Measurements from ENCODE around the gene MAMLD1. TPM values are rescaled to one million over a fixed set of nuclear protein-coding genes. Genes with fewer than 3 reads are reported as not detected.

MAMLD1 gene
- polyA plus RNA-seq, 1 donor (not counting 4 experiments of a cell fraction or from before 2014, with no cell fraction given) = 0.98 TPM

GRCh38 chrX:150465326-150465725 lies 102.2 kb downstream of the MAMLD1 start:
- H4K20me1 ChIP-seq (ENCODE audit: control insufficient read depth, extremely low read depth, insufficient read depth, low read length) = no peaks in the 10 kb centered on the region
- no peak overlapping the region for H2AFZ ChIP-seq (ENCODE audit: control insufficient read depth, low read length)
- H3K9ac ChIP-seq (ENCODE audit: control insufficient read depth, extremely low read depth, insufficient read depth, low read length) = no peak overlapping the region
- no peaks in the 10 kb centered on the region for H3K9me1 ChIP-seq (ENCODE audit: control insufficient read depth, extremely low read depth, insufficient read depth, low read length)
- H3K4me1 ChIP-seq (ENCODE audit: control insufficient read depth, extremely low read depth, insufficient read depth, low read length) = no peaks in the 10 kb centered on the region
- H3K36me3 ChIP-seq (ENCODE audit: control insufficient read depth in 2 of 2, extremely low read depth in 1 of 2, insufficient read depth in 2 of 2, low read length in 2 of 2) = no peaks in the 10 kb centered on the region
- H3K27me3 ChIP-seq (ENCODE audit: control insufficient read depth, extremely low read depth, insufficient read depth, low read length) = no peaks in the 10 kb centered on the region
- H3K9me3 ChIP-seq (ENCODE audit: control insufficient read depth, low read depth, low read length) = no peaks in the 10 kb centered on the region
- H3K79me2 ChIP-seq (ENCODE audit: control insufficient read depth, insufficient read depth, low read length) = no peaks in the 10 kb centered on the region
- TF ChIP-seq, protein P1, sequence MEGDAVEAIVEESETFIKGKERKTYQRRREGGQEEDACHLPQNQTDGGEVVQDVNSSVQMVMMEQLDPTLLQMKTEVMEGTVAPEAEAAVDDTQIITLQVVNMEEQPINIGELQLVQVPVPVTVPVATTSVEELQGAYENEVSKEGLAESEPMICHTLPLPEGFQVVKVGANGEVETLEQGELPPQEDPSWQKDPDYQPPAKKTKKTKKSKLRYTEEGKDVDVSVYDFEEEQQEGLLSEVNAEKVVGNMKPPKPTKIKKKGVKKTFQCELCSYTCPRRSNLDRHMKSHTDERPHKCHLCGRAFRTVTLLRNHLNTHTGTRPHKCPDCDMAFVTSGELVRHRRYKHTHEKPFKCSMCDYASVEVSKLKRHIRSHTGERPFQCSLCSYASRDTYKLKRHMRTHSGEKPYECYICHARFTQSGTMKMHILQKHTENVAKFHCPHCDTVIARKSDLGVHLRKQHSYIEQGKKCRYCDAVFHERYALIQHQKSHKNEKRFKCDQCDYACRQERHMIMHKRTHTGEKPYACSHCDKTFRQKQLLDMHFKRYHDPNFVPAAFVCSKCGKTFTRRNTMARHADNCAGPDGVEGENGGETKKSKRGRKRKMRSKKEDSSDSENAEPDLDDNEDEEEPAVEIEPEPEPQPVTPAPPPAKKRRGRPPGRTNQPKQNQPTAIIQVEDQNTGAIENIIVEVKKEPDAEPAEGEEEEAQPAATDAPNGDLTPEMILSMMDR (optimal IDR thresholded peaks at IDR 0.05 in 1 of 3, IDR thresholded peaks at IDR 0.05 in 1 of 3, conservative IDR thresholded peaks at IDR 0.05 in 1 of 3; ENCODE audit: extremely low read depth in 1 of 3, insufficient read depth in 2 of 3, low read length in 3 of 3) = no peak
- TF ChIP-seq EZH2 (IDR thresholded peaks at IDR 0.05; ENCODE audit: low read length) = no peak
- no peak for DNase-seq (ENCODE audit: low read depth, low spot score)
- no peak overlapping the region for H3K4me3 ChIP-seq (ENCODE audit: control insufficient read depth in 2 of 3, extremely low read depth in 1 of 3, insufficient read depth in 2 of 3, low read depth in 1 of 3, low read length in 3 of 3)
- no peak overlapping the region for H3K4me2 ChIP-seq (ENCODE audit: control insufficient read depth, extremely low read depth, insufficient read depth, low read depth, low read length)
- no peak for FAIRE-seq
- dilution Hi-C loops (cut with MboI; ENCODE audit: extremely low pct_ligation_motif_present, low sequenced_read_pairs) = no loop called here
- no peak overlapping the region for H3K27ac ChIP-seq (ENCODE audit: control insufficient read depth, insufficient read depth, low read length)

DNA sequence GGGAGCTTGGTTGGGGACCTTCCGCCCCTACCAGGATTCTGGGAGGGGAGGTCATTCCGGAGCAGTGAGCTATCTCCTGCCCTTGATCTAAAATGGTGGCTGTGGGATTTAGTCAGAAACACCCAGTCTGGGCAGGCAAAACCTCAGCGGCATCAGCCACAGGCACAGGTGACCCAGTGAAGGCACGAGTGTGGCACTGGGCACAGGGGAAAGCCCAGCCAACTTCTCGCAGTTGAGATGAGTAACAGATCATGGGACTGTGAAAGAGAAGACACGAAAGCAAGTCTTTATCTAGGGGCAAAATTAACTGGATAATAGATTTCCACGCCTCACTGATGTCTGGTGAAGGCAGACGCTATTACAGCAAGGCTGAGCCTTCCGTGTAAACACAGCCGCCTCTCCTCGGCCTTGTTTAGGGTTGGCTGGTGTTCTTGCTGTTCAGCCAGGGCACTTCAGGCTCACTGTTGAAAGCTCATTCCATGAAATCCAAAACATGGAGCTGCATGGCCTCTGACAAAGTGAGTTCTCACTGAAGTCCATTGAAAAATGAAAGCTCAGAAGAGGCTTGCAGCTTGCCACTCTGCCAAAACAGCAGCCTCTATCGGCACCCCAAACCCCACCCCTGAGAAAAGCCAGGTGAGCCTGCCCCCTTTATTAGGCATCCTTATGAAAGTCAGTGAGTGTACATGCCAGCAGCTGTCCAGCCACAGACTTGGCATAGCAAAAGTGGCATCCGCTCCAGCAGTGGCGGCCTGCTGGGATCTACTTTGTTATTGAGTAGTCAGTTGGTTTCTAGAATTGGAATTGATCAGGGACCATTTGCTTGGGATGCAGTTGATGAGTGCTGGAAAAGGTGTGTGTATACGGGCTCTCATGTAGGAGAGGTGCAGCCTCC lies 103.0 kb downstream of the MAMLD1 start:
- DNase-seq (ENCODE audit: low read depth, low spot score) (no peak), FAIRE-seq (no peak)
- Histone ChIP-seq H3K27me3 (ENCODE audit: control insufficient read depth, extremely low read depth, insufficient read depth, low read length) (no peaks in the 10 kb centered on the region), H4K20me1 (ENCODE audit: control insufficient read depth, extremely low read depth, insufficient read depth, low read length) (no peaks in the 10 kb centered on the region), H3K9ac (ENCODE audit: control insufficient read depth, extremely low read depth, insufficient read depth, low read length) (no peak overlapping the region), H3K4me3 (ENCODE audit: control insufficient read depth in 2 of 3, extremely low read depth in 1 of 3, insufficient read depth in 2 of 3, low read depth in 1 of 3, low read length in 3 of 3) (no peak overlapping the region), H3K9me3 (ENCODE audit: control insufficient read depth, low read depth, low read length) (no peaks in the 10 kb centered on the region), H3K9me1 (ENCODE audit: control insufficient read depth, extremely low read depth, insufficient read depth, low read length) (no peaks in the 10 kb centered on the region), H3K4me1 (ENCODE audit: control insufficient read depth, extremely low read depth, insufficient read depth, low read length) (no peaks in the 10 kb centered on the region), H2AFZ (ENCODE audit: control insufficient read depth, low read length) (no peak overlapping the region), H3K27ac (ENCODE audit: control insufficient read depth, insufficient read depth, low read length) (no peak overlapping the region), H3K79me2 (ENCODE audit: control insufficient read depth, insufficient read depth, low read length) (no peaks in the 10 kb centered on the region), H3K4me2 (ENCODE audit: control insufficient read depth, extremely low read depth, insufficient read depth, low read depth, low read length) (no peak overlapping the region), H3K36me3 (ENCODE audit: control insufficient read depth in 2 of 2, extremely low read depth in 1 of 2, insufficient read depth in 2 of 2, low read length in 2 of 2) (no peaks in the 10 kb centered on the region)
- TF ChIP-seq, protein P1 (optimal IDR thresholded peaks at IDR 0.05 in 1 of 3, IDR thresholded peaks at IDR 0.05 in 1 of 3, conservative IDR thresholded peaks at IDR 0.05 in 1 of 3; ENCODE audit: extremely low read depth in 1 of 3, insufficient read depth in 2 of 3, low read length in 3 of 3) = no peak
- no peak for TF ChIP-seq EZH2 (IDR thresholded peaks at IDR 0.05; ENCODE audit: low read length)
- dilution Hi-C loops (cut with MboI; ENCODE audit: extremely low pct_ligation_motif_present, low sequenced_read_pairs) = no loop called here

Measured in keratinocyte (primary cell).